ENCODE measurements around the gene CCSER1.
"Not testable (repeated sequence)": the region's sequence is repeated elsewhere in the genome, so short reads cannot be mapped to it uniquely, and the experiment has no call there.

The CCSER1 gene

GRCh38 chr4:91226867-91227266 lies 1099.7 kb downstream of the CCSER1 start:
- in situ Hi-C loops (cut with HindIII; ENCODE audit: low sequenced_read_pairs), result no loop called here

GRCh38 chr4:91228659-91229058 lies 1101.5 kb downstream of the CCSER1 start:
- in situ Hi-C loops (cut with HindIII; ENCODE audit: low sequenced_read_pairs), result no loop called here

- in situ Hi-C loops (cut with HindIII; ENCODE audit: low sequenced_read_pairs), result no loop called here
Observed at GRCh38 chr4:91233164-91233563, 1106.0 kb downstream of the CCSER1 start.

GRCh38 chr4:91243132-91243531 lies 1115.9 kb downstream of the CCSER1 start:
- in situ Hi-C loops (cut with HindIII; ENCODE audit: low sequenced_read_pairs), result no loop called here

- in situ Hi-C loops (cut with HindIII; ENCODE audit: low sequenced_read_pairs), result no loop called here
Observed at GRCh38 chr4:91256043-91256442, 1128.8 kb downstream of the CCSER1 start.

- in situ Hi-C loops (cut with HindIII; ENCODE audit: low sequenced_read_pairs), result no loop called here
Observed at GRCh38 chr4:91256751-91257150, 1129.6 kb downstream of the CCSER1 start.

- in situ Hi-C loops (cut with HindIII; ENCODE audit: low sequenced_read_pairs), result no loop called here
Observed at GRCh38 chr4:91257721-91258120, 1130.5 kb downstream of the CCSER1 start.

GRCh38 chr4:91258326-91258725 lies 1131.1 kb downstream of the CCSER1 start:
- in situ Hi-C loops (cut with HindIII; ENCODE audit: low sequenced_read_pairs), result no loop called here

GRCh38 chr4:91267543-91267942 lies 1140.3 kb downstream of the CCSER1 start:
- in situ Hi-C loops (cut with HindIII; ENCODE audit: low sequenced_read_pairs), result no loop called here

- in situ Hi-C loops (cut with HindIII; ENCODE audit: low sequenced_read_pairs), result not testable (repeated sequence)
Observed at GRCh38 chr4:91268481-91268880, 1141.3 kb downstream of the CCSER1 start.

GRCh38 chr4:91268913-91269312 lies 1141.7 kb downstream of the CCSER1 start:
- in situ Hi-C loops (cut with HindIII; ENCODE audit: low sequenced_read_pairs), result no loop called here

GRCh38 chr4:91279899-91280298 lies 1152.7 kb downstream of the CCSER1 start:
- in situ Hi-C loops (cut with HindIII; ENCODE audit: low sequenced_read_pairs), result no loop called here

- in situ Hi-C loops (cut with HindIII; ENCODE audit: low sequenced_read_pairs), result no loop called here
Observed at GRCh38 chr4:91280551-91281290, 1153.5 kb downstream of the CCSER1 start.

GRCh38 chr4:91282217-91282616 lies 1155.0 kb downstream of the CCSER1 start:
- in situ Hi-C loops (cut with HindIII; ENCODE audit: low sequenced_read_pairs), result no loop called here

- in situ Hi-C loops (cut with HindIII; ENCODE audit: low sequenced_read_pairs), result no loop called here
Observed at GRCh38 chr4:91283726-91284230, 1156.6 kb downstream of the CCSER1 start.

- in situ Hi-C loops (cut with HindIII; ENCODE audit: low sequenced_read_pairs), result no loop called here
Observed at GRCh38 chr4:91284480-91284879, 1157.3 kb downstream of the CCSER1 start.

GRCh38 chr4:91285487-91285886 lies 1158.3 kb downstream of the CCSER1 start:
- in situ Hi-C loops (cut with HindIII; ENCODE audit: low sequenced_read_pairs), result no loop called here

GRCh38 chr4:91288702-91289311 lies 1161.6 kb downstream of the CCSER1 start:
- in situ Hi-C loops (cut with HindIII; ENCODE audit: low sequenced_read_pairs), result no loop called here

GRCh38 chr4:91298156-91298700 lies 1171.0 kb downstream of the CCSER1 start:
- in situ Hi-C loops (cut with HindIII; ENCODE audit: low sequenced_read_pairs), result no loop called here

GRCh38 chr4:91298824-91299223 lies 1171.6 kb downstream of the CCSER1 start:
- in situ Hi-C loops (cut with HindIII; ENCODE audit: low sequenced_read_pairs), result no loop called here

- in situ Hi-C loops (cut with HindIII; ENCODE audit: low sequenced_read_pairs), result no loop called here
Observed at GRCh38 chr4:91302120-91302519, 1174.9 kb downstream of the CCSER1 start.

GRCh38 chr4:91304292-91304691 lies 1177.1 kb downstream of the CCSER1 start:
- in situ Hi-C loops (cut with HindIII; ENCODE audit: low sequenced_read_pairs), result no loop called here

Measured in endothelial cell of hepatic sinusoid (primary cell).